ENCODE results near the gene TMTC2.

DNA sequence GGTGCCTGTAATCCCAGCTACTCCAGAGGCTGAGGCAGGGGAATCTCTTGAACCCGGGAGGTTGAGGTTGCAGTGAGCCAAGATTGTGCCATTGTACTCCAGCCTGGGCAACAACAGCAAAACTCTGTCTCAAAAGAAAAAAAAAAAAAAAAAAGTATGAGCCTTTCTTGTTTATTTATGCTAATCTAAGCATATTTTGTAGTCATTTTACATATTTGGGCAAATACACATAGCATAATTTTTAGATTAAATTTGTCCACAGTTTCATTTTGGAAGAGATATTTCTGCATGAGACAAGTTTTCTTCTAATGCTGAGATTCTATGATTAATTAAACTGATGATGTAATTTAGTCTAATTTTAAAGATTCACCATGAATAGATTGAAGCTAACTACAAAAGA lies 494.4 kb downstream of the TMTC2 start:
- TF ChIP-seq POLR2A (IDR thresholded peaks at IDR 0.05; ENCODE audit: low read depth, low read length): no peak
- TF ChIP-seq, protein P1, sequence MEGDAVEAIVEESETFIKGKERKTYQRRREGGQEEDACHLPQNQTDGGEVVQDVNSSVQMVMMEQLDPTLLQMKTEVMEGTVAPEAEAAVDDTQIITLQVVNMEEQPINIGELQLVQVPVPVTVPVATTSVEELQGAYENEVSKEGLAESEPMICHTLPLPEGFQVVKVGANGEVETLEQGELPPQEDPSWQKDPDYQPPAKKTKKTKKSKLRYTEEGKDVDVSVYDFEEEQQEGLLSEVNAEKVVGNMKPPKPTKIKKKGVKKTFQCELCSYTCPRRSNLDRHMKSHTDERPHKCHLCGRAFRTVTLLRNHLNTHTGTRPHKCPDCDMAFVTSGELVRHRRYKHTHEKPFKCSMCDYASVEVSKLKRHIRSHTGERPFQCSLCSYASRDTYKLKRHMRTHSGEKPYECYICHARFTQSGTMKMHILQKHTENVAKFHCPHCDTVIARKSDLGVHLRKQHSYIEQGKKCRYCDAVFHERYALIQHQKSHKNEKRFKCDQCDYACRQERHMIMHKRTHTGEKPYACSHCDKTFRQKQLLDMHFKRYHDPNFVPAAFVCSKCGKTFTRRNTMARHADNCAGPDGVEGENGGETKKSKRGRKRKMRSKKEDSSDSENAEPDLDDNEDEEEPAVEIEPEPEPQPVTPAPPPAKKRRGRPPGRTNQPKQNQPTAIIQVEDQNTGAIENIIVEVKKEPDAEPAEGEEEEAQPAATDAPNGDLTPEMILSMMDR (IDR thresholded peaks at IDR 0.05; ENCODE audit: extremely low read depth in 1 of 2, insufficient read depth in 1 of 2, low read depth in 1 of 2, low read length in 2 of 2): no peak
- TF ChIP-seq EZH2 (IDR thresholded peaks at IDR 0.05; ENCODE audit: borderline replicate concordance, low read depth, low read length, severe bottlenecking): no peak
- TF ChIP-seq, protein P2, sequence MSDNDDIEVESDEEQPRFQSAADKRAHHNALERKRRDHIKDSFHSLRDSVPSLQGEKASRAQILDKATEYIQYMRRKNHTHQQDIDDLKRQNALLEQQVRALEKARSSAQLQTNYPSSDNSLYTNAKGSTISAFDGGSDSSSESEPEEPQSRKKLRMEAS (IDR thresholded peaks at IDR 0.05; ENCODE audit: insufficient read depth, insufficient read length): no peak
- no peak for TF ChIP-seq POLR2AphosphoS5 (IDR thresholded peaks at IDR 0.05; ENCODE audit: insufficient read depth, low read depth, low read length)
